Thyroid gland (tissue), 4 donors: ENCODE data around the gene PPP1CC.

ENCODE experiments used
- CTCF ChIP-seq, 6 experiments: fragments of 200-600 bp in 3 of 6; fragments of 450-650 bp in 3 of 6; sonication (generic) in 3 of 6; IDR thresholded peaks; one replicate each; pipeline ENCODE4 v1.5.1; 2016 to 2019; ENCODE audit warnings: antibody characterized with exemption in 6 of 6, mild to moderate bottlenecking in 2 of 6, inconsistent platforms in 1 of 6, moderate library complexity in 1 of 6
- POLR2A ChIP-seq, 2 donors: fragments of 450-650 bp; IDR thresholded peaks; one replicate each; pipeline ENCODE4 v1.6.1; 2017; ENCODE audit warnings: antibody characterized with exemption in 2 of 2, mild to moderate bottlenecking in 2 of 2, moderate library complexity in 1 of 2

- no peak for TF ChIP-seq CTCF (IDR thresholded peaks at IDR 0.05)
- TF ChIP-seq POLR2A (IDR thresholded peaks at IDR 0.05): no peak
Observed at GRCh38 chr12:110782922-110783321, 40.2 kb upstream of the PPP1CC start.
